OCI-LY7 (cell line): ENCODE measurements around the gene NOBOX. TPM values are rescaled to one million over a fixed set of nuclear protein-coding genes. Genes with fewer than 3 reads are reported as not detected.
"Not testable (repeated sequence)": the region's sequence is repeated elsewhere in the genome, so short reads cannot be mapped to it uniquely, and the experiment has no call there.

Source experiments
- BruUV-seq: library from RNA; stranded (reverse); fragments of 400-500 nt; replicated peaks from 2 replicates; lab custom pipeline; 2021; lab: Mats Ljungman, UMichigan
- CTCF ChIA-PET: fragments of 300-600 bp; sonication (Branson Sonifier 250); formaldehyde crosslinking; loops from one replicate; lab custom pipeline; 2022; ENCODE audit warnings: antibody characterized with exemption; ENCODE audit not compliant: unreplicated experiment; lab: Charles Lee
- POLR2A ChIA-PET: fragments of 300-600 bp; sonication (Branson Sonifier 250); formaldehyde crosslinking; loops from one replicate; lab custom pipeline; 2022; ENCODE audit warnings: antibody characterized with exemption; lab: Charles Lee
- DNase-seq: peaks from one replicate; pipeline ENCODE4 v3.0.0-alpha.2; 2015; ENCODE audit warnings: low spot score
- H2AFZ ChIP-seq: fragments of 200-600 bp; sonication (generic), shearing (Covaris generic); 2 replicates; pipeline ENCODE4 v1.6.1; 2014; ENCODE audit warnings: mild to moderate bottlenecking, antibody characterized with exemption, low read length, moderate library complexity
- H3K27ac ChIP-seq: fragments of 200-600 bp; sonication (generic); 2 replicates; pipeline ENCODE4 v1.5.1; 2014; ENCODE audit warnings: mixed run types, low read depth, mild to moderate bottlenecking, moderate library complexity, low read length, inconsistent platforms; ENCODE audit not compliant: poor library complexity, severe bottlenecking
- H3K36me3 ChIP-seq: fragments of 200-600 bp; sonication (generic); 2 replicates; pipeline ENCODE4 v1.6.1; 2014; ENCODE audit warnings: mild to moderate bottlenecking, antibody characterized with exemption, low read length, moderate library complexity, mixed read lengths; ENCODE audit not compliant: insufficient read depth
- H3K4me1 ChIP-seq: fragments of 200-600 bp; sonication (generic); 2 replicates; pipeline ENCODE4 v1.5.1; 2014; ENCODE audit warnings: mild to moderate bottlenecking, low read length; ENCODE audit not compliant: insufficient read depth, poor library complexity, severe bottlenecking
- H3K4me2 ChIP-seq: fragments of 200-600 bp; sonication (generic); 2 replicates; pipeline ENCODE4 v1.6.1; 2014; ENCODE audit warnings: mild to moderate bottlenecking, low read length
- H3K4me3 ChIP-seq: fragments of 200-600 bp; sonication (generic); 2 replicates; pipeline ENCODE4 v1.5.1; 2014; ENCODE audit warnings: mild to moderate bottlenecking, low read depth, low read length; ENCODE audit not compliant: poor library complexity, severe bottlenecking
- H3K79me2 ChIP-seq: fragments of 200-600 bp; sonication (generic); 2 replicates; pipeline ENCODE4 v1.6.1; 2016; ENCODE audit warnings: low read depth, mild to moderate bottlenecking, low read length, moderate library complexity, mixed read lengths; ENCODE audit not compliant: insufficient read depth
- H3K9me2 ChIP-seq: fragments of 200-600 bp; sonication (generic); 2 replicates; pipeline ENCODE4 v1.6.1; 2016; ENCODE audit warnings: mild to moderate bottlenecking, low read length, mixed read lengths; ENCODE audit not compliant: insufficient read depth
- H3K9me3 ChIP-seq: fragments of 200-600 bp; sonication (generic); 2 replicates; pipeline ENCODE4 v1.6.1; 2014; ENCODE audit warnings: mild to moderate bottlenecking, mixed run types, low read length, mixed read lengths
- H4K20me1 ChIP-seq: fragments of 200-600 bp; sonication (generic); 2 replicates; pipeline ENCODE4 v1.6.1; 2014; ENCODE audit warnings: mild to moderate bottlenecking, antibody characterized with exemption, low read length, moderate library complexity, mixed read lengths; ENCODE audit not compliant: insufficient read depth
- intact Hi-C: fragments of 100-400 bp; cut with micrococcal nuclease; formaldehyde crosslinking; loops from one replicate; pipeline ENCODE4 v1.10.0; 2022; ENCODE audit not compliant: unreplicated experiment
- small RNA-seq: library from RNA; depleted of rRNA; stranded (forward); fragments of <200 nt; gene quantifications from one replicate; pipeline ENCODE3, GENCODE V24; 2014
- total RNA-seq, 2 experiments: library from RNA; depleted of rRNA in 1 of 2; stranded (reverse); fragments of >200 nt in 1 of 2; shearing (Covaris generic) in 1 of 2; gene quantifications; 2 replicates each; pipeline ENCODE4 v1.2.3, GENCODE V29; 2014 to 2022

NOBOX gene
- total RNA-seq, 2 experiments from 2014 or later: not detected

DNA sequence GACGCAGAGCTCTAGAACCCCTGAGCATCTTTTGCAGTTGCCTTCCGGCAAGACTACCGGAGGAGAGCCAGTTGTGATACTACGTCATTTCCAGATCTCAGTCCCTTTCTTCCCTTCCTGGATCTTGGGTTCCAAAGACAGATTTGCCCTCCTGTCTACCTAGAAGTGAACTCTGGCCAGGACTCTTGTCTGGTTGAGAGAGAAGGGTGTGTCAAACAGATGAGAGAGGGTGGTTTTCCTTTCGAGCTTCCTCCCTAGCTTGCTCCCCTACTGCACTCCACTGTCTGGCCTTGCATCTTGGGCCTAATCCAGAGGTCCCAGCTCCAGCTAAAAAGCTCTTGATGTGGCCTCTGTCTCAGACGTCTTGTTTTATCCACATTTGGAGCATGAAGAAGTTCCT is 47.3 kb downstream of the NOBOX start:
- POLR2A ChIA-PET, H3K27ac ChIP-seq, H3K79me2 ChIP-seq, H3K36me3 ChIP-seq, H2AFZ ChIP-seq, BruUV-seq, H3K9me3 ChIP-seq, H3K9me2 ChIP-seq, H3K4me2 ChIP-seq, DNase-seq, H4K20me1 ChIP-seq, CTCF ChIA-PET, intact Hi-C loops, H3K4me3 ChIP-seq, H3K4me1 ChIP-seq: not testable (repeated sequence)

DNA sequence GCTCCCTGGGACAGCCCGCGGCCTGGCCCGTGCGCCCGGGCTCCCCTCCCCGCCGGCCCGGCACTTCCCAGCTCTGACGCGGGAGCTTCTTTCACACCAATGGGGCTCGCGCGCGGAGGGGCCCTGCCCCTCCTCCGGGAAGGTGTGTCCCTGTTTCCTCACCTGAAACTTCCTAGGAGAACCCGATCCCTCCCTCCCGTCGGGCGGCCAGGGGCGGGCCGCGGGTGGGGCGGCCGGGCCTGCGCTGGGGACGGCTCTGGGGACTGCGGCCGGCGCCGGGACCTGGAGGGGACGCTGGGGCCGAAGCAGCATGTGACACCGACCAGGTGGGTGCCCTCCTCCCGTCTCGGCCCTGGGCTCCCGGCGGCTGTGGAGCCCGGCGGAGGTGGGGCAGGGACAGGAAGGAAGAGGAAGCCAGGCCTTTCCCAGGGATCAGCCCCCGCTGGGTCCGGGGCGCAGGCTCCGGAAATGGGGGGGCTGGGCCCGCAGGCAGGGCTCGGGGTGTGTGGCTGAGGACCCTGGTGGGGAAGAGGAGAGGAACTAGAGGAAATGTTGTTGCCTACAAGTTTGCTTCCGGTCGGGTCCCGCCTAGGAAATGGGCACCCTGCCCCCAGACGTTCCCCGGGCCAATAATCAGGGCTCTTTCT is 48.2 kb downstream of the NOBOX start, which contains the start of gene ARHGEF5:
Gene ARHGEF5, plus strand, starts transcription at position 227 of the 647 bp plus-strand sequence. CDS start 7,268 bp downstream, outside the sequence.
- H3K4me1 ChIP-seq, H3K4me3 ChIP-seq, DNase-seq, H3K9me2 ChIP-seq, H4K20me1 ChIP-seq, H3K27ac ChIP-seq, intact Hi-C loops, CTCF ChIA-PET, H3K4me2 ChIP-seq, POLR2A ChIA-PET, H3K79me2 ChIP-seq, H3K9me3 ChIP-seq, BruUV-seq, H3K36me3 ChIP-seq, H2AFZ ChIP-seq: not testable (repeated sequence)

DNA sequence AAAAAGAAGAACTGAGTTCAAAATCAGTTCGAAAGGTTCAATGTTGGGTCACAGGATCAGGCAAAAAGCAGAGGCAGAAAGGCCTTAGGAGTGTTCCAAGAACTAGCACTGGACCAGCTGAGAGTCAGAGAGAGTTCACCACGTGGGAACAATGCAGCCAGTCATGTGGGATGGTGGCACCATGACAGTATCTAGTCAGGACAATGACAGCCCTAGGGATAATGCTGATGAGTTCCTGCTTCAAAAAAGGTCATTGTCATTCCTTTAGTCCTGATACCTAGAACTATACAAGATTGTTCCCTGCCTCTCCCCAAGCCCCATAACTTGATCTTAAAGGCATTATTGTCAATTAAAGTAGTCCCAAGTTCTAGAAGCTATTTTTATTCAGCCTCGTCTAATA is 51.8 kb downstream of the NOBOX start:
- intact Hi-C loops: not testable (repeated sequence)

DNA sequence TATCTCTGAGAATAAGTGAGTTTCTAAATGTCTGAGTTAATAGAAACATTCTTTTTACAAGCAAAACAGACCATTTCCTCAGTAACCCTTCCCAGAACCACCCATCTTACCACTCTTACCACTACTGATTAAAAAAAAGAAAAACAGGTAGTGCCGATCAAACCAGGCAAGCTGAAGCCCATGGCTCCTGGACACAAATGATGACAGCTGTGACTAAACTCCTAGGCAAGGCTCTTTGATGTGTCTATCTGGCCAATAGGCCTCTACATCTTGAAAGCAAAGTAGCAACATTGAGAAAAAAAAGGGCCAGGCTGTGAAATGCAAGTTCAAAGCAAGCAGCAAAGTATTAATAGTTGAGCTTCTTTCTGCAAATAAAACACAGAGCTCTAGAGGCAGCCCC is 54.9 kb downstream of the NOBOX start:
- H3K27ac ChIP-seq, H2AFZ ChIP-seq, H3K9me2 ChIP-seq, POLR2A ChIA-PET, H3K4me3 ChIP-seq, H3K4me2 ChIP-seq, H3K79me2 ChIP-seq, BruUV-seq, intact Hi-C loops, DNase-seq, H3K36me3 ChIP-seq, CTCF ChIA-PET, H4K20me1 ChIP-seq, H3K4me1 ChIP-seq, H3K9me3 ChIP-seq: not testable (repeated sequence)

More for the DNA sequence above, 51.8 kb downstream of the NOBOX start:
- CTCF ChIA-PET, H3K4me1 ChIP-seq, H3K79me2 ChIP-seq, H3K9me3 ChIP-seq, H4K20me1 ChIP-seq, H3K27ac ChIP-seq, H3K36me3 ChIP-seq, H3K4me2 ChIP-seq, POLR2A ChIA-PET, H3K4me3 ChIP-seq, DNase-seq, H3K9me2 ChIP-seq, BruUV-seq, H2AFZ ChIP-seq: not testable (repeated sequence)

Small RNAs within 50 kb of the gene (small RNA-seq; reads per million reads assigned to genes)
- not detected for gene RNU6ATAC40P

Other genes with a start within 250 kb of the NOBOX start
- gene CTAGE4, start 220.2 kb downstream of the NOBOX start, total RNA-seq (2014; rRNA removed; shearing (Covaris generic)): not detected in 2 replicates
- gene CTAGE4, start 220.2 kb downstream of the NOBOX start, total RNA-seq (2022): not detected in 2 replicates
- gene ARHGEF35, start 207.9 kb downstream of the NOBOX start, total RNA-seq (2014; rRNA removed; shearing (Covaris generic)): not detected in 2 replicates
- not detected in 2 replicates for gene ARHGEF35, start 207.9 kb downstream of the NOBOX start, total RNA-seq (2022)
- gene OR2A42, start 164.1 kb downstream of the NOBOX start, total RNA-seq (2014; rRNA removed; shearing (Covaris generic)): not detected in 2 replicates
- not detected in 2 replicates for gene OR2A42, start 164.1 kb downstream of the NOBOX start, total RNA-seq (2022)
- gene OR2A7, start 138.9 kb downstream of the NOBOX start, total RNA-seq (2014; rRNA removed; shearing (Covaris generic)): not detected in 2 replicates
- gene OR2A7, start 138.9 kb downstream of the NOBOX start, total RNA-seq (2022): not detected in 2 replicates
- gene CTAGE8, start 134.4 kb downstream of the NOBOX start, total RNA-seq (2014; rRNA removed; shearing (Covaris generic)): not detected in 2 replicates
- not detected in 2 replicates for gene CTAGE8, start 134.4 kb downstream of the NOBOX start, total RNA-seq (2022)
- gene OR2A1, start 91.3 kb downstream of the NOBOX start, total RNA-seq (2014; rRNA removed; shearing (Covaris generic)): not detected in 2 replicates
- gene OR2A1, start 91.3 kb downstream of the NOBOX start, total RNA-seq (2022): not detected in 2 replicates
- not detected in 2 replicates for gene ARHGEF5, start 48.3 kb downstream of the NOBOX start, total RNA-seq (2014; rRNA removed; shearing (Covaris generic))
- gene ARHGEF5, start 48.3 kb downstream of the NOBOX start, total RNA-seq (2022): not detected in 2 replicates